SK-N-SH (cell line): ENCODE measurements around the gene CAPN7. TPM values are rescaled to one million over a fixed set of nuclear protein-coding genes. Genes with fewer than 3 reads are reported as not detected.

Experiments
- CTCF ChIA-PET: fragments of 300-600, 350-600 bp; formaldehyde crosslinking; extraction: SDS; loops from one replicate; lab custom pipeline; 2021; lab: Yijun Ruan, JAX
- POLR2A ChIA-PET: fragments of 350-600 bp; sonication (Branson Sonifier 250); formaldehyde crosslinking; extraction: SDS; loops from one replicate; lab custom pipeline; 2020; ENCODE audit warnings: antibody characterized with exemption, inconsistent platforms; lab: Yijun Ruan, JAX
- DNase-seq: peaks from one replicate; pipeline ENCODE4 v3.0.0; 2012
- H2AFZ ChIP-seq: fragments of 200-600 bp; sonication (generic); 2 replicates; pipeline ENCODE4 v1.8.1; 2016; ENCODE audit warnings: antibody characterized with exemption, mild to moderate bottlenecking, low read depth
- H3F3A ChIP-seq: fragments of 200-600 bp; sonication (generic); replicated peaks from 2 replicates; pipeline ENCODE3; 2016; ENCODE audit warnings: antibody characterized with exemption, mild to moderate bottlenecking; ENCODE audit not compliant: insufficient read depth
- H3K27ac ChIP-seq, 2 experiments: fragments of 200-500 bp in 1 of 2; fragments of 200-600 bp in 1 of 2; sonication (Bioruptor generic) in 1 of 2; sonication (generic), shearing (Covaris generic) in 1 of 2; 2 replicates each; pipeline versions ENCODE4 v1.5.1 to v1.6.1; 2014 to 2016; ENCODE audit warnings: low read depth in 2 of 2, inconsistent platforms in 1 of 2, low read length in 1 of 2, mild to moderate bottlenecking in 1 of 2, mixed read lengths in 1 of 2
- H3K27me3 ChIP-seq: fragments of 200-600 bp; sonication (generic), shearing (Covaris generic); 2 replicates; pipeline ENCODE4 v1.6.1; 2016; ENCODE audit warnings: mixed run types; ENCODE audit not compliant: insufficient read depth
- H3K36me3 ChIP-seq, 2 experiments: fragments of 200-500 bp in 1 of 2; fragments of 200-600 bp in 1 of 2; sonication (Bioruptor generic) in 1 of 2; sonication (generic) in 1 of 2; replicated peaks in 1 of 2; 2 replicates each; pipeline versions ENCODE3 to v1.5.1; 2014 to 2016; ENCODE audit warnings: low read length in 1 of 2, mild to moderate bottlenecking in 1 of 2; ENCODE audit not compliant: insufficient read depth in 2 of 2, control insufficient read depth in 1 of 2
- H3K4me1 ChIP-seq, 2 experiments: fragments of 200-500 bp in 1 of 2; fragments of 200-600 bp in 1 of 2; sonication (Bioruptor generic) in 1 of 2; sonication (generic), shearing (Covaris generic) in 1 of 2; 2 replicates each; pipeline versions ENCODE4 v1.5.1 to v1.6.1; 2014 to 2016; ENCODE audit warnings: low read depth in 1 of 2, low read length in 1 of 2, mixed run types in 1 of 2; ENCODE audit not compliant: insufficient read depth in 2 of 2, control insufficient read depth in 1 of 2
- H3K4me2 ChIP-seq: fragments of 200-600 bp; sonication (generic), shearing (Covaris generic); 2 replicates; pipeline ENCODE4 v1.6.1; 2017; ENCODE audit warnings: mixed run types
- H3K4me3 ChIP-seq, 2 experiments: fragments of 200-500 bp in 1 of 2; fragments of 200-600 bp in 1 of 2; sonication (Bioruptor generic) in 1 of 2; sonication (generic), shearing (Covaris generic) in 1 of 2; 2 replicates each; pipeline versions ENCODE4 v1.5.1 to v1.8.1; 2014 to 2016; ENCODE audit warnings: low read depth in 2 of 2, inconsistent platforms in 1 of 2, low read length in 1 of 2, mild to moderate bottlenecking in 1 of 2, mixed read lengths in 1 of 2, moderate library complexity in 1 of 2
- H3K79me2 ChIP-seq: fragments of 200-600 bp; sonication (generic); 2 replicates; pipeline ENCODE4 v1.8.1; 2017; ENCODE audit warnings: mild to moderate bottlenecking; ENCODE audit not compliant: insufficient read depth
- H3K9ac ChIP-seq: fragments of 200-600 bp; sonication (generic); 2 replicates; pipeline ENCODE4 v1.6.1; 2017; ENCODE audit warnings: mixed run types
- H3K9me2 ChIP-seq: fragments of 200-600 bp; sonication (generic); 2 replicates; pipeline ENCODE4 v1.6.1; 2017; ENCODE audit warnings: mixed run types
- H3K9me3 ChIP-seq: fragments of 200-600 bp; sonication (generic); 2 replicates; pipeline ENCODE4 v1.6.1; 2017; ENCODE audit warnings: mixed run types, mild to moderate bottlenecking, moderate library complexity
- H4K20me1 ChIP-seq: fragments of 200-600 bp; sonication (generic); 2 replicates; pipeline ENCODE4 v1.6.1; 2017; ENCODE audit warnings: mild to moderate bottlenecking, mixed run types; ENCODE audit not compliant: insufficient read depth
- FOSL2 ChIP-seq: IDR thresholded peaks from 2 replicates; pipeline ENCODE4 v1.4.0; 2012; ENCODE audit warnings: low read depth, mild to moderate bottlenecking, moderate library complexity, borderline replicate concordance
- FOXM1 ChIP-seq: IDR thresholded peaks from 2 replicates; pipeline ENCODE4 v1.4.0; 2012; ENCODE audit warnings: low read depth, mild to moderate bottlenecking
- GABPA ChIP-seq: IDR thresholded peaks from 2 replicates; pipeline ENCODE4 v1.4.0; 2012; ENCODE audit warnings: low read depth, mild to moderate bottlenecking
- JUND ChIP-seq: IDR thresholded peaks from 2 replicates; pipeline ENCODE4 v1.4.0; 2012
- MEF2A ChIP-seq: IDR thresholded peaks from 2 replicates; pipeline ENCODE4 v1.4.0; 2012; ENCODE audit warnings: low read depth, borderline replicate concordance
- MXI1 ChIP-seq: IDR thresholded peaks from 2 replicates; pipeline ENCODE4 v1.6.1; 2012; ENCODE audit warnings: mild to moderate bottlenecking, low read depth, low read length, improper control_type of control experiment
- NFIC ChIP-seq: IDR thresholded peaks from 2 replicates; pipeline ENCODE4 v1.4.0; 2012; ENCODE audit warnings: borderline replicate concordance
- NRF1 ChIP-seq: IDR thresholded peaks from 2 replicates; pipeline ENCODE4 v1.6.1; 2012; ENCODE audit warnings: low read depth, mild to moderate bottlenecking, low read length
- RAD21 ChIP-seq: IDR thresholded peaks from 2 replicates; pipeline ENCODE4 v1.6.1; 2012; ENCODE audit warnings: mild to moderate bottlenecking, low read length
- RFX5 ChIP-seq: IDR thresholded peaks from 2 replicates; pipeline ENCODE4 v1.6.1; 2012; ENCODE audit warnings: mild to moderate bottlenecking, improper control_type of control experiment, low read length
- RXRA ChIP-seq: IDR thresholded peaks from 2 replicates; pipeline ENCODE4 v1.4.0; 2012; ENCODE audit warnings: low read depth, mild to moderate bottlenecking, borderline replicate concordance
- SIN3A ChIP-seq: IDR thresholded peaks from 2 replicates; pipeline ENCODE4 v1.6.1; 2012; ENCODE audit warnings: low read depth, mild to moderate bottlenecking, low read length, moderate library complexity, borderline replicate concordance
- TEAD4 ChIP-seq: IDR thresholded peaks from 2 replicates; pipeline ENCODE4 v1.4.0; 2012; ENCODE audit warnings: mild to moderate bottlenecking, borderline replicate concordance; ENCODE audit not compliant: insufficient read depth
- WGBS: methylation state at CpG from one replicate; pipeline ENCODE4 v1.1.6; 2017; ENCODE audit warnings: low lambda C conversion rate; 5-methylcytosine and 5-hydroxymethylcytosine counted together
- polyA plus RNA-seq, 3 experiments: library from polyadenylated mRNA; depleted of rRNA; stranded (reverse); fragments of >200 nt; gene quantifications; 2 replicates each; pipeline ENCODE4 v1.2.3, GENCODE V29; 2012
- TF ChIP-seq, protein P1 (sequence below): fragments of 150-350 bp; IDR thresholded peaks from 2 replicates; pipeline ENCODE4 v1.6.1; 2016; ENCODE audit warnings: mild to moderate bottlenecking, low read depth, low read length

Gene CAPN7
- polyA plus RNA-seq, 1 of the 3 experiments (the other 2 are of a cell fraction), result 7.3 TPM

DNA sequence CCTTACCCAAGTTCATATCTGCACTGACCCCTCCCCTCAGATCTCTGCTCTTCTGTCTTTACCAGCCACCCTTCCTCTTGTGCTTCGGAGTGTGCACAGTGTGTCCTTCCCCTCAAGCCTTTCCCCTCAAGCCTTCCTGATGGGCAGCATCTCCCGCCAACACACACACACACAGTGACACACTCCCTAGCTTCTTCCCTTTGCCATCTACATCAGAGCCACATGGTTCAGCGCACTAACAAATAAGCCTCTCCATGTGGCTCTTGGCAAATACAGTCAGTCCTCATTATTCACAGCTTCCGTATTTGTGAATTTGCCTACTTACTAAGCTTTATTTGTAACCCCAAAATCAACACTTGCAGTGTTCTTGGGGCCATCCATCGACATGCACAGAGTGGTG, 88.9 kb downstream of the CAPN7 start:
- Histone ChIP-seq H3K4me2 (no peak overlapping the region), H3K27ac (no peak overlapping the region), H3K9ac (no peak overlapping the region), H4K20me1 (no peaks in the 10 kb centered on the region), H3K36me3 (no peaks in the 10 kb centered on the region), H3K4me1 (peaks cover 5% of the 10 kb centered on the region in 2 experiments; a peak in 3 of 4 replicates), H2AFZ (no peak overlapping the region), H3K27me3 (no peaks in the 10 kb centered on the region), H3K9me2 (no peaks in the 10 kb centered on the region), H3K4me3 (no peak overlapping the region), H3F3A (no peaks in the 10 kb centered on the region), H3K9me3 (no peaks in the 10 kb centered on the region), H3K79me2 (no peaks in the 10 kb centered on the region; the same call in 1 of the 2 replicates)
- POLR2A ChIA-PET, result no interaction called here
- TF ChIP-seq GABPA (no peak), SIN3A (no peak), MXI1 (no peak), JUND (no peak), NFIC (no peak), RAD21 (no peak), RXRA (no peak)
- TF ChIP-seq, protein P1, sequence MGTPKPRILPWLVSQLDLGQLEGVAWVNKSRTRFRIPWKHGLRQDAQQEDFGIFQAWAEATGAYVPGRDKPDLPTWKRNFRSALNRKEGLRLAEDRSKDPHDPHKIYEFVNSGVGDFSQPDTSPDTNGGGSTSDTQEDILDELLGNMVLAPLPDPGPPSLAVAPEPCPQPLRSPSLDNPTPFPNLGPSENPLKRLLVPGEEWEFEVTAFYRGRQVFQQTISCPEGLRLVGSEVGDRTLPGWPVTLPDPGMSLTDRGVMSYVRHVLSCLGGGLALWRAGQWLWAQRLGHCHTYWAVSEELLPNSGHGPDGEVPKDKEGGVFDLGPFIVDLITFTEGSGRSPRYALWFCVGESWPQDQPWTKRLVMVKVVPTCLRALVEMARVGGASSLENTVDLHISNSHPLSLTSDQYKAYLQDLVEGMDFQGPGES, result no peak
- no peak for DNase-seq
- CTCF ChIA-PET, result interaction anchor here (1.1 to 1.5 kb wide), 2 partner anchors 27 to 38 kb away, joined by 3 to 9 read pairs; partner anchors contain the start of gene SH3BP5
- 92% methylated on average over 5 of the region's 5 CpGs for WGBS

DNA sequence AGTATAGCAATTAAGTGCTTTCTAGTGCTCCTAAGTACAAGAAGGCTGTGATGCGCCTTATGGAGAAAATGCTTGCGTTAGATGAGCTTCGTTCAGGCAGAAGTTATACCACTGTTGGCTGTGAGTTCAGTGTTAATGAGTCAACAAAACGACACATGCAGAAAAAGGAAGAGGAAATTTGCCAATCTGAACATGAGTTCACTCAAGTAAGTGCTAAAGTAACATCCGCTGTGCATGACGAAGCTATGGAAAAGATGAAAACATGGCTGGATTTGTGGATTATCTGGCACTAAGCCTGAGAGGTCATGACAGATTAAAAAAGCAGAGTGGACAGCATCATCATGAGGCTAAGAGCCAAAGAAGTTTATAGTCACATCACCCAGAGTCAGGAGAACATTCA, 89.5 kb downstream of the CAPN7 start:
- H2AFZ ChIP-seq, result no peak overlapping the region
- no peak for DNase-seq
- H3K4me3 ChIP-seq, result no peak overlapping the region
- H4K20me1 ChIP-seq, result no peaks in the 10 kb centered on the region
- no peaks in the 10 kb centered on the region for H3K9me2 ChIP-seq
- no peaks in the 10 kb centered on the region for H3F3A ChIP-seq
- TF ChIP-seq RXRA, result no peak
- no peak for TF ChIP-seq MEF2A
- TF ChIP-seq NFIC, result no peak
- TF ChIP-seq RFX5, result no peak
- TF ChIP-seq FOXM1, result no peak
- TF ChIP-seq FOSL2, result no peak
- TF ChIP-seq, protein P1, result no peak
- TF ChIP-seq NRF1, result no peak
- TF ChIP-seq TEAD4, result no peak
- TF ChIP-seq RAD21, result no peak
- POLR2A ChIA-PET, result no interaction called here
- 95% methylated on average over 6 of the region's 6 CpGs for WGBS
- H3K9me3 ChIP-seq, result no peaks in the 10 kb centered on the region
- no peaks in the 10 kb centered on the region; the same call in 1 of the 2 replicates for H3K79me2 ChIP-seq
- no peaks in the 10 kb centered on the region for H3K36me3 ChIP-seq
- H3K27ac ChIP-seq, result no peak overlapping the region
- CTCF ChIA-PET, result interaction anchor here (1.5 kb wide), 1 partner anchor 27 kb away, joined by 9 read pairs; no protein-coding TSS in a partner anchor
- no peak overlapping the region for H3K9ac ChIP-seq
- H3K4me2 ChIP-seq, result no peak overlapping the region
- peaks cover 5% of the 10 kb centered on the region in 2 experiments; a peak in 3 of 4 replicates for H3K4me1 ChIP-seq
- no peaks in the 10 kb centered on the region for H3K27me3 ChIP-seq
